ENCODE data around the gene ADAP1.

The ADAP1 gene

DNA sequence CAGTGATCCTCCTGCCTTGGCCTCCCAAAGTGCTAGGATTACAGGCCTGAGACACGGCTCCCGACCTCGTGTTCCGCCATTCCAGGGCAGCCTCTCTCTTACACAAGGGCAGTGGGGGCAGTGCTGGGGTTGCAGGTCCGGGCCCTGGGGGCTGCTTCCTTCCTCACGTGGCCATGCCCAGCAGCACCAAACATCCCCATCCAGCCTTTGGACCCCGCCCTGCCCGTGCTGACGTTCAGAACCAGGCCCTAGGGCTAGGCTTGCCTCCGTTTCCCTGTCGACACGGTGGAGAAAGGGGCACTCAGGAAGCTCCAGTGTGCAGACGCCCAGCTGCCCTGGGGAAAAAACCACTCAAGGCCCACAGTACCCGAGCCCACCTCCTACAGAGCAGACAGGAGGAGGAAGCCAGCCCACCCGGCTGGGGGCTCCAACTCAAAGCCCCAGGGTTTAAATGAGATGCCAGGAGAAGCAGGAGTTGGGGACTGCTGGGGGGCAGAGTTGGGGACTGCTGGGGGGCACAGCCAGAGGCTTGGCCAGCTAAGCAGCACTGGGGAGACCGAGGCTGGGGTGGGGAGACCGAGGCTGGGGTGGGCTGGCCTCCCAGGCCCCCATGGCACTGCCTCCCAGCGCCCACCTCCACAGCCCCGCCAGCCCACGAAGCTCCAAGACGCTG, 35.9 kb downstream of the ADAP1 start:
- DNase-seq (ENCODE audit: insufficient read length, low spot score) (no peak), FAIRE-seq (no peak)
- TF ChIP-seq POLR2A (IDR thresholded peaks at IDR 0.05; ENCODE audit: low read depth, low read length), result no peak

DNA sequence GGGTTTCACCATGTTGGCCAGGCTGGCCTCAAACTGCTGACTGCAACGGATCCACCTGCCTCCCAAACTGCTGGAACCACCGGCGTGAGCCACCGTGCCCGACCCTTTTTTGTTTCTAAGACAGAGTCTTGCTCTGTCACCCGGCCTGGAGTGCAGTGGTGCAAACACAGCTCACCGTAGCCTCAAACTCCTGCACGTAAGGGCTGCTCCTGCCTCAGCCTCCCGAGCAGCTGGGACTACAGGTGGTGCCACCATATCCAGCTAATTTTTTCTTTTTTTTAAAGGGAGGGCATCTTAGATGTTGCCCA, 36.4 kb downstream of the ADAP1 start:
- no peak for FAIRE-seq
- TF ChIP-seq POLR2A (IDR thresholded peaks at IDR 0.05; ENCODE audit: low read depth, low read length), result no peak

DNA sequence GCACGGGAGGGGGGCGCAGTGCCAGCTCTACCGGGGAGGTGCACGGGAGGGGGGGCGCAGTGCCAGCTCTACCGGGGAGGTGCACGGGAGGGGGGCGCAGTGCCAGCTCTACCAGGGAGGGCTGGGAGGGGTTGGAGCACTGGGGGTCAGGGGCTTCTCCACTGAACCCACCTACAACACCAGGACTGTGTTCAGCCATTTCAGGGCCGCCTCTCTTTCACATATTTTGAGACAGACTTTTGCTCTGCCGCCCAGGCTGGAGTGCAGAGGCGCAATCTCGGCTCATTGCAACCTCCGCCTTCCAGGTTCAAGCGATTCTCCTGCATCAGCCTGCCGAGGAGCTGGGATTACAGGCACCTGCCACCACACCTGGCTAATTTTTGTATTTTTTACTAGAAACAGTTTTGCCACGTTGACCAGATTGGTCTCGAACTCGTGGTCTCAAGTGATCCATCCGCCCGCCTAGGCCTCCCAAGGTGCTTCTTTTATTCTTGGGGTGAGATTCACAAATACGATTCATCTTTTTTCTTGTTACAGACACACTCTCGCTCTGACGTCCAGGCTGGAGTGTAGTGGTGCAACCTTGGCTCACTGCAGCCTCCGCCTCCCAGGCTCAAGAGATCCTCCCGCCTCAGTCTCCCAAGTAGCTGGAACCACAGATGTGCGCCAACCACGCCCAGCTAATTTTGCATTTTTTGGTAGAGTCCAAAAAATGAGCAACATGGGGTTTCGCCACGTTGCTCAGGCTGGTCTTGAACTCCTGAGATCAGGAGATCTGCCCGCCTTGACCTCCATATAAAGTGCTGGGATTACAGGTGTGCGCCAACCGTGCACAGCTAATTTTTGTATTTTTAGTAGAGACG, 37.0 kb downstream of the ADAP1 start:
- DNase-seq (ENCODE audit: insufficient read length, low spot score) (no peak), FAIRE-seq (no peak)
- no peak for TF ChIP-seq POLR2A (IDR thresholded peaks at IDR 0.05; ENCODE audit: low read depth, low read length)

More for the DNA sequence above, 36.4 kb downstream of the ADAP1 start:
- no peak for DNase-seq (ENCODE audit: insufficient read length, low spot score)

DNA sequence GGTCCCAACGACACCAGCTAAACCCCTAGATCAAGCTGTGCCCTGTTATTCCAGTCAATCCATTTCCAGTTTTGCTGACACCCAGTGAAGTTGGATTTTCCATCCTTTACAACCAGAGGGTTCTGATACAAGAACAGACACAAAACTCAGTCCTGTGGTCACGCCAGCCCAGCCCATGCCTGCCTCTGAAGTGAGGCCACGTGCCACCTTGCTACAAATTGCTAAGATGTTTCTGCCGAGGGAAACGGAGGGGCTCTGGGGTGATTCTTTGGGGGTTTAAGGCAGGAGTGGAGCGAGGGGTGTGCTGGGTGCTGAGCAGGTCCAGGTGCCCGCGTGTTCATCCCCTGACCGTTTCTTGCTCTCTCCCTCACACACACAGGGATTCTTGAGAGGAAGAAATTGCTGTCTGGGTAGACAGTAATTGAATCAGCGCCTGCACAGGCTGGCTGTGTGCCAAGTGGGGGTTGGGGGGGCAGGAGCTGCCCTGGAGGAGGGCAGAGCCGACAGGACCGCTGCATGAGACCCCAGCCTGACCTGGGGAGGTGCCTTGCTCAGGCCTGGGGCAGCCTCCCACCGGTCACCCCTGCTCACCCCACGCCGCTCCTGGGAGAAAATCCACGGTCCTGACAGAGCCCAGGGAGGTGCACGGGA, 38.1 kb downstream of the ADAP1 start:
- FAIRE-seq (no peak), DNase-seq (ENCODE audit: insufficient read length, low spot score) (no peak)
- TF ChIP-seq POLR2A (IDR thresholded peaks at IDR 0.05; ENCODE audit: low read depth, low read length), result no peak

DNA sequence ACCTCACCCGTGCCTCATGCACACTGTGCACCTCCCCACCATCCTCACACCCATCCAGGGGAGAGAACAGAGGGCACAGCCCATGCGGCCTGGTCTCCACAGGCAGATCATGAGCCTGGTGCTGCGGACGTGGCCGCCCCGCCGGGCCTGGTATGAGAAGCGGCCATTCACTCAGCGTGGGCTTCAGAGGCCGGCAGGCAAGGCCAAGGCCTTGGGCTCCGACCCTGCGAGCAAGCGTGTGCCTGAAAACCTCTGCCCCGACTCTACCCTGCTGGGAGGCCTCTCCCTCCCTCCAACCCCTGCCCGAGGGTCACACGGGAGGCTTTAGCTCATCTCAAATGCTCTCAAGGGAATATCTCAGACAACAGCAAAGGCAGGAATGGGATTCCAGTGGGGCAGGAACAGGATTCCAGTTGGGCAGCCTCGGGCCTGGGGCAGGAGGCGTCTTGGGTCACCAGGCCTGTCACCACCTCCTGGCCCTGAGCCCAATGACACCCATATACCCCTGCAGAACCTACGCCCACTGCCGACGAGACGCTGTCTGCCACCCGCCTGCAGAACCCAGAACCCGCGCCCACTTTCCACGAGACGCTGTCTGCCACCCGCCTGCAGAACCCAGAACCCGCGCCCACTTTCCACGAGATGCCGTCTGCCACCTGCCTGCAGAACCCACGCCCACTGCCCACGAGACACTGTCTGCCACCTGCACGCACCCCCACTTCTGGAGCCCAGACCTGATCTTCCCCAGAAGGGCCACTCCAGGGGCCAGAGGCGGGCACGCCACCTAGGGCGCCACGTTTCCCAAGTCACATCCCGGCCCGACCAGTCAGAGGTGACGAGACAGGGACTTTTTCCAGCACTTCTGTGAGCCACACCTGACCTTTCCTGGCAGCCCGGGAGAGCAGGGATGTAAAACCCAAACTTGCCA, 38.9 kb downstream of the ADAP1 start:
- TF ChIP-seq POLR2A (IDR thresholded peaks at IDR 0.05; ENCODE audit: low read depth, low read length), result no peak

DNA sequence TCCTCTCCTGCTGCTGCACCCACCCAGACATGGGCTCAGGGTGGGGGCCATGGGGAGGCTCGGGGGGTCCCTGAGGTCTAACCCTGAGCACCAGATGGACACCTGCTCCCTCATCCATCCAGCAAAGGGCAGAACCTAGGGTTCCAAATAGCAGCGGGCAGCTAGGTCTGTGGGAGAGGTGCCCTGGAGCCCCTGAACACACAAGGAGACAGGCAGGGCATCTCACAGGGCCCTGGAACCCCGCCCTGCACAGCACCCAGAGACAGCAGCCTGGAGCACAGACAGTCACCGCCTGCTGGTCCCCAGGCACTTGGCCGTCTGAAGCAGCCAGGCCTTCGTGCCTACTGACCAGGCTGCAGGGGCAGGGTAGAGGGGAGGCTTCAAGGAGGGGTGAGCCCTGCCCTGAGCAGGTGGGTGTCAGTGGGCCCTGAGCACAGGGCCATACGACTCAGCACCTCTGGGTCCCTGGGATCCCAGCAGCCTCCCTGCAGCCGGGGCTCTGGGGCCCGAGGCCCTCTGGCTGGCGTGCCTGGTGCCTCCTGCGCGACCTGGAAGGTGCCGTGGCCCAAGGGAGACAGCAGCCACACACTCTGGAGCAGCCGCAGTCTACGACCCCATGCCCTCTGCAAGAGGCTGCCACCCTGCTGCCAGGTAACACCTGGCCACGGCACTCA, 39.8 kb downstream of the ADAP1 start:
- DNase-seq (ENCODE audit: insufficient read length, low spot score), result no peak
- no peak for FAIRE-seq
- TF ChIP-seq POLR2A (IDR thresholded peaks at IDR 0.05; ENCODE audit: low read depth, low read length), result no peak

More for the DNA sequence above, 38.9 kb downstream of the ADAP1 start:
- FAIRE-seq (no peak), DNase-seq (ENCODE audit: insufficient read length, low spot score) (no peak)

DNA sequence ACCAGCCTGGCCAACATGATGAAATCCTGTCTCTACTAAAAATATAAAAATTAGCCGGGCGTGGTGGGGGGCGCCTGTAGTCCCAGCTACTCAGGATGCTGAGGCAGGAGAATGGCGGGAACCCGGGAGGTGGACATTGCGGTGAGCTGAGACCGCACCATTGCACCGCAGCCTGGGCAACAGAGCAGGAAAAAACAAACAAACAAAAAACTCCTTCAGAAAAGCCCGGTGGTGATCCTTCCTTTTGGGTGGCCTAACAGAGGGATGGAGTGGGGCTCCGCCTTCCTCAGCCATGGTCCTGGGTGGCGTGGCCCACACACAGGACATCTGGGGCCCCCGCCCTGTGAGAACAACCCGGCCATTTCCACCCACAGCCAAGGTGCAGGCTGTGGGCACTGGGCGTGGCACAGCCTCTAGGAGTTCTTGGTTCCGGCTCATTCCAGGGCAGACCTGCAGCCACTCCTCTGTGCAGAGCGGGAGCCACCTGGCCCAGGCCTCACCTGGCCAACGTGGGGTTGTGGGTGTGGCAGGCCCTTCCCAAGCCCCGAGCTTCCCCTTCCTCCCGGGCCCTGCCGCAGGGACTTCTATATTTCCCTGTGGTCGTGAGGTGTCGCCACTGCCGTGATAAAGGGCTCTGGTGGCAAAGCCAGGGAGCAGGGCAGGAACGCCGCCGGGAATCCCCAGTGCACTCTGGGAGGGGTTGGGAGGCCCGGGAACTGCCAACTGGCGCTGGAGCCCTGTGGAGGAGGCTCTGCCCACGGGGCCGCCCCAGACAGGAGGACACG, 40.6 kb downstream of the ADAP1 start:
- no peak for TF ChIP-seq POLR2A (IDR thresholded peaks at IDR 0.05; ENCODE audit: low read depth, low read length)
- DNase-seq (ENCODE audit: insufficient read length, low spot score) (no peak), FAIRE-seq (no peak)

DNA sequence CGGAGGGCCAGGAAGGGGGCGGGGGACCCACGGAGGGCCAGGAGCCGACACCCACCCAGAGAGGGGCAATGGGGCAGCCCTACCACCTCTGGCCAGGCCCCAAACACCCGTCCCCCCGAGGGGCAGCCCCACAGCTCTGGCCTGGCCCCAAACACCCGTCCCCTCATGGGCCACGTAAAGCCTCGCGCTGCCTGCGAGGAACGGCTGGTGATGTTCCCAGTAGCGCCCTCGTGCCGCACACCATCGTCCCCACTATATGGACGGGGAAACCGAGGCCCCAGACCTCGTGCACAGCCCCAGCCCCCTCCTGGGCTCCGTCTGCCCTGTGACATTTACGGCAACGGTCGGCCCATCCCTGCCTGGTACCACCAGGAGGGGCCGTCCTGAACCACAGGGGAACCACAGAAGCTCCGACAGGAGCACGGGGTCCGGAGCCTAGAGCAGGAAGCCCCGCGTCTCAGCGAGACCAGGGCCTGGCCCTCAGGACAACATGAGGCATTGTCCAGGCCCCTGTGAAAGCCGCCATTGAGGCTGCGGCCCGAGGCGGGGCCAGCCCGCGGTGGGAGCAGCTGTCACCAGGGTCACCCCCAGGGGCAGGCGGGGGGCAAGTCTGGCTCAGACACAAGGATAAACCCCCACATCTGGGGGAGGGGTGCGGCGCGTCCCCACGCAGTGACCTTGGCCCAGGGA, 42.5 kb downstream of the ADAP1 start:
- DNase-seq (ENCODE audit: insufficient read length, low spot score), result no peak
- no peak for FAIRE-seq
- no peak for TF ChIP-seq POLR2A (IDR thresholded peaks at IDR 0.05; ENCODE audit: low read depth, low read length)

DNA sequence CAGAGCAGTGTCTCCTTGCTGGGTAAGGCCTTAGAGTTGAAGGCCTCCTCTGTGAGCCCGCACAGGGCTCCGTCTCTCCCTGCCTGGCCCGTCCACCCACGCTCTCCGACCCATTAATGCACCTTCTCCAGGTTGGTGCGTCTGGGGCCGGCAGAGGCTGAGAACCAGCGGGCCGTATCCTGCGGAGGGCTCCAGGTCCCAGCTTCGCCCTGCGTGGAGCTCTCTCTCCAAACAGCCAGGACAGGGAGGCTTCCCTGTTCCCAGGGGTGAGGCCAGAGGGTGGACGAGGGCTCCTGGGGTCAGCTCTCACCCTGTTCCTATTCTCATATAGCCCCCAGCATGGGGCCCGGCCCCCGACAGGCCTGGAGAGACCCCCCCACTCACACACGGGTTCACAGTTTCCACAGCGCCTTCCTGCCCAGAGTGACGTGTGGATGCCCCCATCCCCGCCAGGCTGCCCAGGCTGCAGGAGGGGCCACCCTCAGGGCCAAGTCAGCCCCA, 43.5 kb downstream of the ADAP1 start:
- DNase-seq (ENCODE audit: insufficient read length, low spot score), result no peak

DNA sequence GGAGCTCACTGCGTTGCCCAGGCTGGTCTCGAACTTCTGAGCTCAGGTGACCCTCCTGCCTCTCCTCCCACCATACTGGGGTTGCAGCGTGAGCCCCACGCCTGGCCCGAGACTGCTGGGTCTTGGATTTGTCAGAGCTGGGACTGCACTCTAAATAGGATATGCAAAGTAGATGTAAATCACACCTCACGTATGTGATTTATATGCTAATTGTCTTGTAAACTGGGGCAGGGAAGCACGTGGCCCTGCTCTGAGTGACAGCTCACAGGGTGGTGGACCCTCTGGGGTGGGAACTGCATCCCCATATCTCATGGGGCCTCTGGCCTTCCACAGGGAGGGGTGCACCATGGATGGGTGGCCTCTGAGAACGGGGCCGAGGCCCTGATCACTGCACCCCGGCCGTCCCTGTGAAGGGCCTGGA, 44.0 kb downstream of the ADAP1 start:
- DNase-seq (ENCODE audit: insufficient read length, low spot score) (no peak), FAIRE-seq (no peak)
- no peak for TF ChIP-seq POLR2A (IDR thresholded peaks at IDR 0.05; ENCODE audit: low read depth, low read length)

More for the DNA sequence above, 43.5 kb downstream of the ADAP1 start:
- no peak for FAIRE-seq
- TF ChIP-seq POLR2A (IDR thresholded peaks at IDR 0.05; ENCODE audit: low read depth, low read length), result no peak
